Measurements from ENCODE around the gene NUDT21.
"Not testable (repeated sequence)": the region's sequence is repeated elsewhere in the genome, so short reads cannot be mapped to it uniquely, and the experiment has no call there.

Gene NUDT21

GRCh38 chr16:56450986-56451752 is at the start of gene NUDT21, which contains the start of gene OGFOD1:
NUDT21 (minus strand) TSS chr16:56451332; CDS start chr16:56451202, 130 bp downstream.
OGFOD1 (plus strand) TSS chr16:56451554; CDS start chr16:56451613, 59 bp downstream.
- DNase-seq = peak; percentile 93

GRCh38 chr16:56493815-56494214 is 42.7 kb upstream of the NUDT21 start:
- DNase-seq = no peak

GRCh38 chr16:56493126-56493525 is 42.0 kb upstream of the NUDT21 start:
- DNase-seq = no peak

- DNase-seq = no peak
Measured at GRCh38 chr16:56491657-56492261, 40.6 kb upstream of the NUDT21 start.

GRCh38 chr16:56488868-56489267 is 37.7 kb upstream of the NUDT21 start:
- DNase-seq = not testable (repeated sequence)

- DNase-seq = no peak
Measured at GRCh38 chr16:56488035-56488434, 36.9 kb upstream of the NUDT21 start.

- DNase-seq = no peak
Measured at GRCh38 chr16:56483394-56483793, 32.3 kb upstream of the NUDT21 start.

- DNase-seq = no peak
Measured at GRCh38 chr16:56482683-56483236, 31.6 kb upstream of the NUDT21 start.

- no peak for DNase-seq
Measured at GRCh38 chr16:56481468-56482122, 30.5 kb upstream of the NUDT21 start.

GRCh38 chr16:56480776-56481467 is 29.8 kb upstream of the NUDT21 start:
- no peak for DNase-seq

GRCh38 chr16:56479469-56479868 is 28.3 kb upstream of the NUDT21 start:
- no peak for DNase-seq

- DNase-seq = no peak
Measured at GRCh38 chr16:56478281-56479049, 27.3 kb upstream of the NUDT21 start.

- DNase-seq = no peak
Measured at GRCh38 chr16:56477096-56477878, 26.2 kb upstream of the NUDT21 start.

- no peak for DNase-seq
Measured at GRCh38 chr16:56475201-56475600, 24.1 kb upstream of the NUDT21 start.

GRCh38 chr16:56470666-56471065 is 19.5 kb upstream of the NUDT21 start:
- no peak for DNase-seq

GRCh38 chr16:56470232-56470631 is 19.1 kb upstream of the NUDT21 start:
- DNase-seq = no peak

- no peak for DNase-seq
Measured at GRCh38 chr16:56469748-56470147, 18.6 kb upstream of the NUDT21 start.

- DNase-seq = no peak
Measured at GRCh38 chr16:56468800-56469199, 17.7 kb upstream of the NUDT21 start.

- DNase-seq = no peak
Measured at GRCh38 chr16:56466344-56466743, 15.2 kb upstream of the NUDT21 start.

- DNase-seq = no peak
Measured at GRCh38 chr16:56463153-56463552, 12.0 kb upstream of the NUDT21 start.
